GM18526 (cell line): ENCODE results near the gene ABCC3.

Experiments
- POLR2A ChIP-seq: IDR thresholded peaks from 3 replicates; pipeline ENCODE4 v1.6.1; 2011; ENCODE audit not compliant: insufficient read length; ENCODE audit errors: extremely low read depth

ABCC3 gene

GRCh38 chr17:50614471-50615051 is 20.1 kb upstream of the ABCC3 start:
- TF ChIP-seq POLR2A = no peak

DNA sequence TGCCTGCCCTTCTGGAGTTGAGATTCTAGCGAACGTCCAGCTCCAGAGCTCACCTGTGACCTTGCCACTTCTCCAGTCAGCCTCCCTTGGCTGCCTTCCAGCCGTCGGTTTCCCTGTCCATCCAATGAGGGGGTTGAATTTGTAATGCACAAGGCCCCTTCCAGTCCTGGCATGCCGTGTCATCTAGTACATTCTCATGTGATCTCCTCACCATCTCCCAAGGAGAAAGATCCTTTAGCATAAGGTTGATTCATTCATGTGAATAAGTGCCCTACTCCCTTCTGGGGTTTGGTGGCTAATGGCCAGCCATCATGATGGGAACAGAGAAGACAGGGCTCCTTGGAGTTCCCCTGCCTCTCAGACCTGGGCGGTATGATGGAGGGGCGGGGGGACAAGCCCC is 18.9 kb upstream of the ABCC3 start:
- TF ChIP-seq POLR2A = no peak

DNA sequence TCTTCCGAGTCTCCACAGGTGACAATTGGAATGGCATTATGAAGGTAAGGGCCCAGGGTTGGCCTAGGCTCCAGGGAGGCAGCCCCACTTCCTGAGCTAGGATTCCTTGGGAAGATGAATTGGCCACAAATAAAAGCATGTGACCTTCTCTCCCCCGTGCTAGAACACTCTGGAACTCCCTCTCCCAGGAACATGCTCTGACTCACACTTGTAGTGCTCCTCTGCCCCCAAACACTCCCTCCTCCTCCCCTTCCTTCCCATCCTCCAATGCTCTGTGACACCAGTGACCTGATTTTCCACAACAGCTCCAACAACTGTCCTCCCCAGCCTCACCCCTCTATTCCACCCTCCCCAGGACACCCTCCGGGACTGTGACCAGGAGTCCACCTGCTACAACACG is 16.4 kb upstream of the ABCC3 start:
- no peak for TF ChIP-seq POLR2A

- no peak for TF ChIP-seq POLR2A
Observed at GRCh38 chr17:50618941-50619340, 15.7 kb upstream of the ABCC3 start.

- TF ChIP-seq POLR2A = no peak
Observed at GRCh38 chr17:50619489-50619888, 15.2 kb upstream of the ABCC3 start.

DNA sequence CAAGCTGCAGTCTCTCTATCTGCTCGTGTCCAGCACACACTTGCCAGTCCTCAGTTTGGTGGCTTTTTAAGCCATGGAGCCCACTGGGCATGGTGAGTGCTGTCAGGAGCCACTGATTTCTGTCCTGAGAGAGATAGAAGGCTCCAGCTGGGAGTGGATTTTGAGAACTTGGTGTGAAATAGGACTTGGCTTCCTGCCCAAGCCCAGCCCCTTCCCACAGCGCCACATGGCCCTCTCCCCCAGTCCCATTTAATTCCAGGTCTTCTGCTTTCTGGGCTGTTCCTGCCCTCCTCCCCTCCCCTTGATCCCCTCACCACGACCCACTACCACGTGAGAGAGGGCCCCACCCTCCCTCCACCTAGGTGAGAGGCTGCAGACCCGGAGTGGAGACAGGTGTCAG is 14.4 kb upstream of the ABCC3 start:
- no peak for TF ChIP-seq POLR2A

DNA sequence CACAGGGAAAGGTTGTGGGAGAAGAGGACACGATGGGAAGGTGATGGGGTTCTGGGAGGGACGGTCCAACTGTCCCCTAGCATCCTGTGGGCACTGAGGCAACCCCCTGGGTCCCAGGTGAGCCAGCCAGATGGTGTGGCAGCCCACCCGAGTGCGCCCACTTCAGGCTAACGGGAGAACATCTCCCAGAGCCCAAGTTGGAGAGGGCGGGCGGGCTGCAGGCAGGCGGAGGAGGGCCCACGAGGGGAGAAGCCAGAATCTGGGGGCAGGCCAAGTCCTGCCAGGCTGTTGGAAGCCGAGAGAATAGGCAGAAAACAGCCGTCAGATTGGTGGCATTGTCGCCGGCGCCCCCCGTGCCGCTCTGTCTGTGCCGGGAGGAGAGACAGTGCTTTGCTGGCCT is 13.8 kb upstream of the ABCC3 start:
- TF ChIP-seq POLR2A = no peak

DNA sequence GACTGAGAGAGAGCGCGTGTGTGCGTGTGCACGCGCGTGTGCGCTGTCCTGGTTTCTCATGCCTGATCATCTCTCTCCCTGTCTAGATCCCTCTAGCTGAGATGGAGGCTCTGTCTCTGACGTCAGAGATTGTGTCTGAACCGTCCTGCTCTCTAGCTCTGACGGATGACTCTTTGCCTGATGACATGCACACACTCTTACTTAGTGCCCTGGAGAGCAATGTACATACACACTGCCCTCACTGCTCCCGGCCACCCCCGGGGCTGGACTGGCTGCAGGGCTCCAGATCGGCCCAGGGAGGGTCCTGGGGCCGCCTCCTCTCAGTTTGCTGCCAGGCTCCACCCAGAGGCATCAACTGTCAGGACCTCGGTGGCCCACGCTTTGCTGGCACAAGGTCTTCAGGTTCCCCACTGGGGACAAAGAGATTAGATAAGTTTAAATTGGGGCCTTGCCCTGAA is 13.1 kb upstream of the ABCC3 start:
- no peak for TF ChIP-seq POLR2A

DNA sequence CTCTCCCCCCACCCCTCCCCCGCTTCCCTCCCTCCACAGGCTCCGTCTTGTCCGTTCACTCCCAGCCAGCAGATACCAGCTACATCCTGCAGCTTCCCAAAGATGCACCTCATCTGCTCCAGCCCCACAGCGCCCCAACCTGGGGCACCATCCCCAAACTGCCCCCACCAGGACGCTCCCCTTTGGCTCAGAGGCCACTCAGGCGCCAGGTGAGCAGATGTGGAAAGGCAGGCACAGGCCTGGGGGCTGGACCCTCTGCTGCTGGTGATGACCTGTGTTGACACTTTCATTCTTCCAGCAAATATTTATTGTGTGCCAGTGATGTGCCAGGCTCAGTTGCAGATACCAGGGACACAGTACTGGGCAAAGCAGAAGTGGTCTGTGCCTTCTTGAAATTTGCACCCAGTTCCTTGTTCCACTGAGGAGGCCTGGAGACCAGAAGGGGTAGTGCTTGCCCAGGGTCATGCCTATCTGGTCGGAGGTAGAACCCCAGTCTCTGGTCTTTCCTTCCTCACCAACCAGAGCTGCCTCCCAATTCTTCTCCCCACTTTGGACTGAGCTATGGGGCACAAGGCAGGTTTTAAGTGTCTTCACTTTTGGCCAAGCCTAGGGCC is 10.3 kb upstream of the ABCC3 start:
- no peak for TF ChIP-seq POLR2A

DNA sequence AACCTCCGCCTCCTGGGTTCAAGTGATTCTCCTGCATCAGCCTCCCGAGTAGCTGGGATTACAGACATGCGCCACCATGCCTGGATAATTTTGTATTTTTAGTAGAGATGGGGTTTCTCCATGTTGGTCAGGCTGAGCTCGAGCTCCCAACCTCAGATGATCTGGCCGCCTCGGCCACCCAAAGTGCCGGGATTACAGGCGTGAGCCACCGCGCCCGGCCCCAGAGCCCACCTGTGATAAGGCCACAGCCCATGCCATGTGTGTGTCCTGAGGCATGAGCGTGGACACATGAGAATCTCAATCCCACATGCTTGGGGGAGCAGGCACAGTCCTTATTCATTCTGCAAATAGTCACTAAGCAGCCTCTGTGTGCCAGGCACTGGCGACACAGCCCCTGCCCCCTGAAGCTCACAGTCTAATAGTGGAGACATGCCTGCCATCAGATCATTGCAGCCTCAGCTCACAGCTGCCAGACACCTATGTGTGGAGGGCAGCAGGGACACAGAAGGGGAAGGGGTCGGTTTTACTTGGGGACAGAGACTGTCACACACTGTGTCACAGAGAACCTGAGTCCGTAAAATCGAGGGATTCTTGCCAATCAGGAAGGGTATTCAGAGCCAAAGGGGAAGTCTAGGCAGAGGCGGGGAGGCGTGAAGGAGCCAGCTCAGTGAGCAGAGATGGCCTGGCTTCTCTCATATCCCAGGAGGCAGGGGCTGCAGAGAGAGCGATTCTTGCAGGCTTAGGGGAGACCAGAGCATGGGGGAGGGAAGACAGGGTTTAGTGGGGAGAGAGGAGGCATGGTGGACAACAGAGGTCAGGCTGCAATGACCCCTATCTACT is 9.4 kb upstream of the ABCC3 start:
- no peak for TF ChIP-seq POLR2A

DNA sequence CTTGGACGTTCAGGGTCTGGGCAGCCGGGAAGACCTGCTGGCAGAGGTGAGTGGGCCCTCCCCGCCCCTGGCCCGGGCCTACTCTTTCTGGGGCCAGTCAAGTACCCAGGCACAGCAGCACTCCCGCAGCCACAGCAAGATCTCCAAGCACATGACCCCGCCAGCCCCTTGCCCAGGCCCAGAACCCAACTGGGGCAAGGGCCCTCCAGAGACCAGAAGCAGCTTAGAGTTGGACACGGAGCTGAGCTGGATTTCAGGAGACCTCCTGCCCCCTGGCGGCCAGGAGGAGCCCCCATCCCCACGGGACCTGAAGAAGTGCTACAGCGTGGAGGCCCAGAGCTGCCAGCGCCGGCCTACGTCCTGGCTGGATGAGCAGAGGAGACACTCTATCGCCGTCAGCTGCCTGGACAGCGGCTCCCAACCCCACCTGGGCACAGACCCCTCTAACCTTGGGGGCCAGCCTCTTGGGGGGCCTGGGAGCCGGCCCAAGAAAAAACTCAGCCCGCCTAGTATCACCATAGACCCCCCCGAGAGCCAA is 8.6 kb upstream of the ABCC3 start:
- no peak for TF ChIP-seq POLR2A

- TF ChIP-seq POLR2A = no peak
Observed at GRCh38 chr17:50627036-50627781, 7.5 kb upstream of the ABCC3 start.

- no peak for TF ChIP-seq POLR2A
Observed at GRCh38 chr17:50627782-50628601, 6.7 kb upstream of the ABCC3 start.

- TF ChIP-seq POLR2A = no peak
Observed at GRCh38 chr17:50629902-50630301, 4.8 kb upstream of the ABCC3 start.
